Kidney epithelial cell (primary cell): ENCODE measurements around the gene CDC42BPG. TPM values are rescaled to one million over a fixed set of nuclear protein-coding genes. Genes with fewer than 3 reads are reported as not detected.

Experiments
- DNase-seq: peaks from one replicate; pipeline ENCODE4 v3.0.0-alpha.2; 2010; ENCODE audit warnings: low read depth
- H3K27me3 ChIP-seq: 2 replicates; pipeline ENCODE4 v1.6.0; 2011; ENCODE audit warnings: low read length; ENCODE audit not compliant: control insufficient read depth, insufficient read depth
- H3K36me3 ChIP-seq: 2 replicates; pipeline ENCODE4 v1.5.1; 2011; ENCODE audit warnings: low read length; ENCODE audit not compliant: control insufficient read depth, insufficient read depth
- H3K4me3 ChIP-seq: 2 replicates; pipeline ENCODE4 v1.5.1; 2011; ENCODE audit warnings: low read depth, mild to moderate bottlenecking, control low read depth, low read length
- total RNA-seq: library from RNA; depleted of rRNA; stranded (reverse); fragments of >200 nt; gene quantifications from 2 replicates; pipeline ENCODE4 v1.2.3, GENCODE V29; 2015
- TF ChIP-seq, protein P1 (sequence below): IDR thresholded peaks from 2 replicates; pipeline ENCODE4 v1.5.1; 2011; ENCODE audit warnings: mild to moderate bottlenecking, moderate library complexity, low read length, control low read depth, inconsistent platforms; ENCODE audit not compliant: insufficient read depth, poor library complexity, severe bottlenecking

Gene CDC42BPG
- total RNA-seq, 1 donor from 2014 or later: 10.7 TPM

GRCh38 chr11:64800303-64801157 is 43.9 kb downstream of the CDC42BPG start:
- no peak for DNase-seq
- Histone ChIP-seq H3K4me3 (no peak overlapping the region), H3K27me3 (no peaks in the 10 kb centered on the region), H3K36me3 (no peaks in the 10 kb centered on the region)
- TF ChIP-seq, protein P1, sequence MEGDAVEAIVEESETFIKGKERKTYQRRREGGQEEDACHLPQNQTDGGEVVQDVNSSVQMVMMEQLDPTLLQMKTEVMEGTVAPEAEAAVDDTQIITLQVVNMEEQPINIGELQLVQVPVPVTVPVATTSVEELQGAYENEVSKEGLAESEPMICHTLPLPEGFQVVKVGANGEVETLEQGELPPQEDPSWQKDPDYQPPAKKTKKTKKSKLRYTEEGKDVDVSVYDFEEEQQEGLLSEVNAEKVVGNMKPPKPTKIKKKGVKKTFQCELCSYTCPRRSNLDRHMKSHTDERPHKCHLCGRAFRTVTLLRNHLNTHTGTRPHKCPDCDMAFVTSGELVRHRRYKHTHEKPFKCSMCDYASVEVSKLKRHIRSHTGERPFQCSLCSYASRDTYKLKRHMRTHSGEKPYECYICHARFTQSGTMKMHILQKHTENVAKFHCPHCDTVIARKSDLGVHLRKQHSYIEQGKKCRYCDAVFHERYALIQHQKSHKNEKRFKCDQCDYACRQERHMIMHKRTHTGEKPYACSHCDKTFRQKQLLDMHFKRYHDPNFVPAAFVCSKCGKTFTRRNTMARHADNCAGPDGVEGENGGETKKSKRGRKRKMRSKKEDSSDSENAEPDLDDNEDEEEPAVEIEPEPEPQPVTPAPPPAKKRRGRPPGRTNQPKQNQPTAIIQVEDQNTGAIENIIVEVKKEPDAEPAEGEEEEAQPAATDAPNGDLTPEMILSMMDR: no peak

DNA sequence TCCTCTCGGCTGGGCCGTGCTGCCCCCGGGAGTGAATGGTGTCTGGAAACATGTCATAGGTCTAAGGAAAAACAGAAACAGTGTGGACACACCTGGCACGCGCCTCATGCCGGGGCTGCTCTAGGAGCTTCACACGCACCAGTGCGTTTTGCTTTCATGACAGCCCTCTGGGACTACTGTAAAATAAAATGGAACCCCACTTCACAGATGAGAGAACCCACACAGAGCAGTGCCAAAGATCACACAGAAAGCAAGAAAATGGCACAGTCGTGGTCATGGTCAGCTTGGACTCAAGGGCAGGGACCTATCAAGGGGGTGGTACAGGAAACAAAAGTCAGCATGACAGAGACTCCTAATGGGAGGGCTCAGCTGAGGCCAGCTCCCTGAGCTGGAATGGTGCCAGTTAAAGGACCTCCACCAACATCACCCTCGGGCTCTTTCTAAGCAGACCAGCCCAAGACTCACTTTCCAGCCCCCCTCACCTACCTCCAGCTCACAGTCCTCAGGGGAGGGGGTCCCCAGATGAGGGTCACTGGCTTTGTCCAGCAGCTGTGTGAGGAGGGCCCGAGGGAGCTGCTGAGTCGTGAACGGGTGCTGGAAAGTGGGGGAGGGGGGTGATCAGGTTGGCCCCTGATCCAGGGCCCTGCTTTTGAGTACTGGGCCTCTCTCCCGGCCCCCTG is 44.7 kb downstream of the CDC42BPG start:
- Histone ChIP-seq H3K4me3 (no peak overlapping the region), H3K27me3 (no peaks in the 10 kb centered on the region), H3K36me3 (no peaks in the 10 kb centered on the region)
- TF ChIP-seq, protein P1: no peak
- no peak for DNase-seq

DNA sequence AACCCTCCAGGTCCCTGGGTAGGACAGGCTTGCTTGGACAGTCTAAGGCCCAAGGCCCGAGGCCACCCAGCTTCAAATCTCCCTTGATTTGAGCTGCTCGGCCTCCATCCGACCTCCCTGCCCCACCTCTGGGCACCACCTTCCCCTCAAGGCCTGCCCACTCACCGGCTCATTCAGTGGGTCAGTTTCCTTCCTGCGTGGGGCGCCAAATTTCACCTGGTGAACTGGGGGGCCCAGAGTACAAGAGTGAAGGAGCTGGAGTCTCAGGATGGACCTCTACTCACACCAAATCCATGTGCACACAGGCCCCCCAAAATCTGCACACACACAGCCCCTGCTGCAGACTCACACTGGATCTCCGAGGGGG is 45.2 kb downstream of the CDC42BPG start:
- DNase-seq: no peak
- TF ChIP-seq, protein P1: no peak
- no peaks in the 10 kb centered on the region for H3K36me3 ChIP-seq
- no peaks in the 10 kb centered on the region for H3K27me3 ChIP-seq
- H3K4me3 ChIP-seq: no peak overlapping the region

DNA sequence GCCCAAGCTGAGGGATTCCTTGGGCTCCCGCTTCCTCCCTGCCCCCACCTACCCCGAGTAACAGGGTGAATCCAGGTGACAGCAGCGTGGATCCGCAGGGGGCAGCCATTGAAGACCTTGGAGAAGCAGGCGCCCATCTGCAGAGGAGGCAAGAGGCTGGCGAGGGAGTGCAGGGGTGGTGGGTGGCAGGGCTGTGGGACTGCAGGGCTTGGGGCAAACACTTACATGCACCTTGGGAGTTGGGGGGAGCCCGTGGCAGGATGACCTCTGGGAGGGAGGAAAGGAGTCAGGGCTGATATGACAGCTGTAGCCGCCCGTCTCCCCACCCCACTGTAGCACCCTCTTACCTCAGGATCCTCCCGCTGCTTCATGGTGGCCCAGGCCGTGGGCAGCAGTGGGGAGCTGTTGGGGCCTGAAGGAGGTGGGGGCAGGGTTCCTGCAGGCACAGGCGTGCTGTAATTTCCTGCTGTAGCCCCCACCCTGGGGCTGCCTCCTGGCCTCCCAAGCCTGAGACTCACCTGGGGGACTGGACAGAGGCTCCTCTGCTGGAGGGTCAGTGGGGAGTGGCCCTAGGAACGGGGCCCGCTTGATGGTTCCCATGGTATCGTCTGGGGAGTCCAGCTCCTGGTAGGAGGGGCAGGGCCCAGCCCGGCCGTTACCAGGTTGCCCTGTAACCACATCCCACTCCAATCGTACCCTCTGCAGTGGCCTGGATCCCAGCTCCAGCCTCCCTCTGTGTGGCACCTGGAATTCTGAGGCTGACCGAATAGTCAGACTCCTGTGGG is 47.5 kb downstream of the CDC42BPG start:
- DNase-seq: no peak
- H3K27me3 ChIP-seq: no peaks in the 10 kb centered on the region
- no peaks in the 10 kb centered on the region for H3K36me3 ChIP-seq
- H3K4me3 ChIP-seq: no peak overlapping the region
- TF ChIP-seq, protein P1: no peak

- Histone ChIP-seq H3K27me3 (no peaks in the 10 kb centered on the region), H3K4me3 (no peak overlapping the region), H3K36me3 (no peaks in the 10 kb centered on the region)
- DNase-seq: no peak
- TF ChIP-seq, protein P1: no peak
These were observed 48.3 kb downstream of the CDC42BPG start for GRCh38 chr11:64796047-64796756.
